Measurements from ENCODE around the gene ADGRG6. TPM values are rescaled to one million over a fixed set of nuclear protein-coding genes. Genes with fewer than 3 reads are reported as not detected.

ADGRG6 gene
- total RNA-seq, 4 donors from 2014 or later, result 15.7 to 43.3 (median 32.2) TPM

DNA sequence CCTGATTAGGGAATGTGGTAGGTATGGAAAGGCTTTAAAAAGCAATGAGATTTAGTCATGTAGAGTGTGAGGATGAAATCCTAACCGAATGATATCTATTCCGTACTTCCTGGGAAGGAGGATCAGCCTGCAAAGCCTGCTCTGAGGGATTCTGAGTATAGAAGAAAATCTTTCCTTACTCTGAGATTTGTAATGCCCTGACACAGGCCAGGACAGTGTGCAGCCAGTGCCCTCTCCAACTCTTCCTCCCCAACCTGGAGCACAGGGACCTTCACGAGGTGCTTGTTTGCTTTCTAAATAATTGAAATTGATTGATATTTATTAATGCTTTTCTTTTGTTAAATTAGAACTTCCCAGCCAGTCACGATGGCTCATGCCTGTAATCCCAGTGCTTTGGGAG, 131.6 kb downstream of the ADGRG6 start:
- Histone ChIP-seq H3K27ac (no peak overlapping the region), H3K9me3 (no peaks in the 10 kb centered on the region), H3K36me3 (no peaks in the 10 kb centered on the region), H3K4me3 (no peak overlapping the region), H3K27me3 (no peaks in the 10 kb centered on the region), H3K4me1 (no peaks in the 10 kb centered on the region)
- TF ChIP-seq, protein P1, sequence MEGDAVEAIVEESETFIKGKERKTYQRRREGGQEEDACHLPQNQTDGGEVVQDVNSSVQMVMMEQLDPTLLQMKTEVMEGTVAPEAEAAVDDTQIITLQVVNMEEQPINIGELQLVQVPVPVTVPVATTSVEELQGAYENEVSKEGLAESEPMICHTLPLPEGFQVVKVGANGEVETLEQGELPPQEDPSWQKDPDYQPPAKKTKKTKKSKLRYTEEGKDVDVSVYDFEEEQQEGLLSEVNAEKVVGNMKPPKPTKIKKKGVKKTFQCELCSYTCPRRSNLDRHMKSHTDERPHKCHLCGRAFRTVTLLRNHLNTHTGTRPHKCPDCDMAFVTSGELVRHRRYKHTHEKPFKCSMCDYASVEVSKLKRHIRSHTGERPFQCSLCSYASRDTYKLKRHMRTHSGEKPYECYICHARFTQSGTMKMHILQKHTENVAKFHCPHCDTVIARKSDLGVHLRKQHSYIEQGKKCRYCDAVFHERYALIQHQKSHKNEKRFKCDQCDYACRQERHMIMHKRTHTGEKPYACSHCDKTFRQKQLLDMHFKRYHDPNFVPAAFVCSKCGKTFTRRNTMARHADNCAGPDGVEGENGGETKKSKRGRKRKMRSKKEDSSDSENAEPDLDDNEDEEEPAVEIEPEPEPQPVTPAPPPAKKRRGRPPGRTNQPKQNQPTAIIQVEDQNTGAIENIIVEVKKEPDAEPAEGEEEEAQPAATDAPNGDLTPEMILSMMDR (IDR thresholded peaks at IDR 0.05), result no peak
- no peak for TF ChIP-seq POLR2A (IDR thresholded peaks at IDR 0.05)
- DNase-seq, result no peak

DNA sequence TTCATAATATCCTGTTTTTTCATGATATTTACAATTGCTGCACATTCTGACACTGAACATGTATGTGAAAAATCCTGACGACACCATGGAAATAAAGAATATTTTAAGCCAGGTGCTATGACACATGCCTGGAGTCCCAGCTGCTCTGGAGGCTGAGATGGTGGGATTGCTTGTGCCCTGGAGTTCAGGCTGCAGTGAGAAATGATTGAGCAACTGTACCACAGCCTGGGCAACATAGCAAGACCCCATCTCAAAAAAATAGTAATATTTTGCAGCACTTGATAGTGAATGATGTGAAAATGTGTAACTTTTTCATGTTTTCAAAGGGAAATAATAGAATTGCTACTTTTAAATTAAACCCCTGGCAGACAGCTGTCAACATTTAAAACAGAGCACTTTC, 137.1 kb downstream of the ADGRG6 start:
- DNase-seq, result no peak
- Histone ChIP-seq H3K27me3 (no peaks in the 10 kb centered on the region), H3K4me3 (no peak overlapping the region), H3K4me1 (no peaks in the 10 kb centered on the region), H3K9me3 (no peaks in the 10 kb centered on the region), H3K27ac (no peak overlapping the region), H3K36me3 (no peaks in the 10 kb centered on the region)
- no peak for TF ChIP-seq POLR2A (IDR thresholded peaks at IDR 0.05)

DNA sequence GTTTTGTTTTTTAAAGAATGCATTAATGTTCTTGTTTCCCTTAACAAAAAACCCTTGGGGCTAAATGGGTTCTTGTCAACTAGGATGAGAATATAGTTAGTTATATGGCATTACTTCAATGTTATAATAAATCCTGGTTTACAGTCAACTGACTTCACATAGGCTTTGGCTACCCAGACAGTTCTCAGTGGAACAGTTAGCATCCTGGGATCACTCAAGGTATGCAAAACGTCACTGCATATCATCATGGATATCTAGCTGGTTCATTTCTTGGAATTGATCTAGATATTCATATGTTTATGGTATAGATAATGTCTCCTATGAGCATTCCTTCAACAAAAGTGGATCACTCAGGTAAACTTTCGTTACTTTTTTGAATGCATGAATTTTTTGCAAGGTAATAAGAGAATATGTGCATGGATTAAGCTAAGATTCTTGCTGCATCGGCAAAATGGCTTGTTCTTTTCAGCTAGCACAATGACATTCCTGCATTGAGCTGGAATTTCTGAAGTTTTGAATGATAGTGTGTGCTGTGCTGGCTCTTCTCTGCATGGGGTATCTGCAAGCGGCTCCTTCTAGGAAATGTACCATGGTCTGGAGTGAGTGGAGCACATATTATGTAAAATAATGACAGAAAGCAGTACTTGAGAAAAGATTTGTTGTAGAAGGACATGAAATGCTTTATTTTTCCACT, 138.9 kb downstream of the ADGRG6 start:
- DNase-seq, result no peak
- Histone ChIP-seq H3K9me3 (no peaks in the 10 kb centered on the region), H3K27ac (no peak overlapping the region), H3K4me3 (no peak overlapping the region), H3K4me1 (no peaks in the 10 kb centered on the region), H3K27me3 (no peaks in the 10 kb centered on the region), H3K36me3 (no peaks in the 10 kb centered on the region)
- TF ChIP-seq, protein P1 (IDR thresholded peaks at IDR 0.05), result no peak
- TF ChIP-seq POLR2A (IDR thresholded peaks at IDR 0.05), result no peak

DNA sequence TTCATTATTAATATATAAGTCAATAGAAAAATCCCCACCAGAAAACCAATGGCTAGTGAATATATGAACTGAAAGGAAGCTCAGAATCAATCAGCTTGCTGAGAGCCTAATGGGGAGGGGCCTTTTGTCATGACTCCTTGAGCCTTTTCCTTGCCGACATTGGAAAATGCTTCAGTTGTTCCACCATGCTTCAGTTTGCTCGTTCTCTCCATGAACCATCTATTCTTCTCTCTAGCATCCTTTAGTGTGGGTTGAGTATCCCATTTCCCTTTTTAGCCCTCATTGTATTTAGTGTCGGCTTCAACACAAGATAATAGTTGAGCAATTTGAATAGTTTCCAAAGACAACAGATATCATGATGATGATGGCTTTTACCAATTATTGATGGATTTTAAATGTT, 139.9 kb downstream of the ADGRG6 start:
- no peak overlapping the region for H3K27ac ChIP-seq
- no peak for TF ChIP-seq POLR2A (IDR thresholded peaks at IDR 0.05)
- TF ChIP-seq, protein P1 (IDR thresholded peaks at IDR 0.05), result no peak

DNA sequence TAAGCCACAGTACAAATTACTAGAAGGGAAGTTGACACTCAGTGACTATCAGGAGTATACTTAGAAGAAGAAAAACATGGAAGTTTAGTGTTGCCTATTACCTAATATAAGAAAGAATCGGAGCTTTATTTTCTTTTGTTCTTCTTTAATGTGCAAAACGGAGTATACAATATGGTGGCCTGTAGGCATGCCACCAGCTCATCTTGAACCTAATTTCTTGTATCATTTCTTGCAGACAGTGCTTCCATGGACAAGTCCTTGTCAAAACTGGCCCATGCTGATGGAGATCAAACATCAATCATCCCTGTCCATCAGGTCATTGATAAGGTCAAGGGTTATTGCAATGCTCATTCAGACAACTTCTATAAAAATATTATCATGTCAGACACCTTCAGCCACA, 141.3 kb downstream of the ADGRG6 start:
- no peaks in the 10 kb centered on the region for H3K9me3 ChIP-seq
- H3K36me3 ChIP-seq, result no peaks in the 10 kb centered on the region
- no peaks in the 10 kb centered on the region for H3K4me1 ChIP-seq
- H3K27ac ChIP-seq, result no peak overlapping the region
- H3K27me3 ChIP-seq, result no peaks in the 10 kb centered on the region
- no peak overlapping the region for H3K4me3 ChIP-seq
- TF ChIP-seq, protein P1 (IDR thresholded peaks at IDR 0.05), result no peak
- TF ChIP-seq POLR2A (IDR thresholded peaks at IDR 0.05), result no peak
- DNase-seq, result no peak

More for the DNA sequence above, 139.9 kb downstream of the ADGRG6 start:
- DNase-seq, result no peak
- no peaks in the 10 kb centered on the region for H3K9me3 ChIP-seq
- H3K36me3 ChIP-seq, result no peaks in the 10 kb centered on the region
- no peak overlapping the region for H3K4me3 ChIP-seq
- H3K4me1 ChIP-seq, result no peaks in the 10 kb centered on the region
- no peaks in the 10 kb centered on the region for H3K27me3 ChIP-seq

DNA sequence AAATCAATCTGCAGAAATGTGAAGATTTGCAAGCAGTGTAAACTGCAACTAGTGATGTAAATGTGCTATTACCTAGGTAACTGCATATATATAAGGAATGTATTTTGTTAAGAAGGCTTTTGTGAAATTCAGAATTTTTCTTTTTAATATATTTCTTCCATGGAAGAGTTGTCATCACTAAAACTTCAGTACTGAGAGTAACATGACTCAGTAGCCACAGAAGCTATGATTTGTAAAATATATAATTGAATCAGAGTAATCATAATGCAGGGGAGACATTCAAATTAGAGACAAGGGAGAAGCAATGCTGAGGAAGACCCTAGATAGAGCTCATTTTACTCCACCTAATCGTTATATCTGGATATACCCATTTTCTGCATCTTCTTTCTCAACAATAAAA, 141.7 kb downstream of the ADGRG6 start:
- no peaks in the 10 kb centered on the region for H3K36me3 ChIP-seq
- TF ChIP-seq, protein P1 (IDR thresholded peaks at IDR 0.05), result no peak
- no peak for TF ChIP-seq POLR2A (IDR thresholded peaks at IDR 0.05)
- H3K9me3 ChIP-seq, result no peaks in the 10 kb centered on the region
- H3K4me3 ChIP-seq, result no peak overlapping the region
- H3K4me1 ChIP-seq, result no peaks in the 10 kb centered on the region
- H3K27ac ChIP-seq, result no peak overlapping the region
- no peak for DNase-seq
- no peaks in the 10 kb centered on the region for H3K27me3 ChIP-seq

Measured in Peyer's patch (tissue), 4 donors.